Measurements from ENCODE around the gene RAB5IF.

RAB5IF gene

DNA sequence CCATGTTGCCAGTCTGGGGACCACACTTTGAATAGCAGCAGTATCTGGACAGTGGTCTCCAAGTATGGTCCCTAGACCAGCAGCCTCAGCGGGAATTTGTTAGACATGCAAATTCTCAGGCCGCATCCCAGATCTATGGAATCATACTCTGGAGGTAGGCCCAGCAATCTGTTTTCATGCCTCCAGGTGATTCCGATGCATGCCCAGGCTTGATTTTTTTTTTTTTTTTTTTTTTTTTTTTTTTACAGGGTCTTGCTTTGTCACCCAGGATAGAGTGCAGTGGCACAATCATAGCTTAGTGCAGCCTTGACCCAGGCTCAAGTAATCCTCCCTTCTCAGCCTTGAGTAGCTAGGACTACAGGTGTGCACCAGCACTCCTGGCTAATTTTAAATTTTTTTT, 41.1 kb downstream of the RAB5IF start:
- Mint-ChIP-seq H3K9me3 (no peaks in the 10 kb centered on the region), H3K36me3 (peaks cover 36% of the 10 kb centered on the region), H3K27me3 (no peaks in the 10 kb centered on the region), H3K4me1 (peaks cover 48% of the 10 kb centered on the region), H3K4me3 (peak overlapping the region; percentile 96), H3K27ac (peak overlapping the region; percentile 97)
- CTCF ChIA-PET, result interaction anchor here (0.9 to 2.0 kb wide), 4 partner anchors 9 to 37 kb away, joined by 3 to 21 read pairs (median 4); no protein-coding TSS in a partner anchor
- no peak for DNase-seq

DNA sequence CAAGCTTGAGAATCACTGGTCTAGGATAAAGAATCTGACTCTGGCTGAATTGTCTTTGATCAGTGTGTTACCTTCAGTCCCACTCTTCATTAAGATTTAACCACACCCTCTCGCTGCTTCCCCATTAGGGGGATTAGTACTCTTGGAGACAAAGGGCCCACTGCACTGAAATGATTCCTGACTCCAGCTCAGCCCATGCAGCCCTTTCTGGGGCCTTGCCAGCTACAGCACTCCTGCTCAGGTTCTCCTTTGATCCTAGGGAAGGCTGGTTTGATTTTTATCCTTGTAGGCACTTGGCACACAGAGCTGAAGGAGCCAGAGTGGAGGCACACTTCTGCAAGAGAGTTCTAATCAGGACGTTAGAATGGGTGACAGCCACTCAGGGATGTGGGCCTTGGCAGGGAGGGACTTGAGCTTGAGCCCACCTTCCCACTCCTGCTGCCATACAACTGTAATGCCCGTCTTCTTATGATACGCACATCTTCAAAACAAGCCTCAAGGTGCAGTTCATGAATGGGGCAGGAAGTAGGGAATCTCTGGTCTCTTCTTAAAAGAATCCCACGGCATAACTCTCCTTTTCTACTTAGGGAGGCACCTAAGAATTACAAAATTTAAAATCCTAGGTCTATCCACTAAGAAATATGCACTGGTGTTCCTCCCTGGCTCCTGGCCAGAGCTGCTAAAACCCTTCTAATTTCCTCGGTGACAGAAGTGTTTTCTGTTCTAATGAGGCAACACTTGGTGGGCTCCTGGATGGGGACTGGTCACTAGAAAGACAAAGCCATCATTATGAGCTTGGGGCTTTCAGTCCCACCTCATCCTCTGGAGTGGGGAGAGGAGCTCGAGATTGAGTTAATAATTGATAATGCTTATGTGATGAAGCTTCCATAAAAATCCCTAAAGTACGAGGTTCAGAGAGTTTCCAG, 41.9 kb downstream of the RAB5IF start:
- Mint-ChIP-seq H3K9me3 (no peaks in the 10 kb centered on the region), H3K27ac (peak overlapping the region; percentile 69), H3K36me3 (peaks cover 32% of the 10 kb centered on the region), H3K4me3 (peak overlapping the region; percentile 52), H3K4me1 (peaks cover 41% of the 10 kb centered on the region), H3K27me3 (no peaks in the 10 kb centered on the region)
- no peak for DNase-seq
- CTCF ChIA-PET, result interaction anchor here (0.7 kb wide), 1 partner anchor 12 kb away, joined by 3 read pairs; no protein-coding TSS in a partner anchor

DNA sequence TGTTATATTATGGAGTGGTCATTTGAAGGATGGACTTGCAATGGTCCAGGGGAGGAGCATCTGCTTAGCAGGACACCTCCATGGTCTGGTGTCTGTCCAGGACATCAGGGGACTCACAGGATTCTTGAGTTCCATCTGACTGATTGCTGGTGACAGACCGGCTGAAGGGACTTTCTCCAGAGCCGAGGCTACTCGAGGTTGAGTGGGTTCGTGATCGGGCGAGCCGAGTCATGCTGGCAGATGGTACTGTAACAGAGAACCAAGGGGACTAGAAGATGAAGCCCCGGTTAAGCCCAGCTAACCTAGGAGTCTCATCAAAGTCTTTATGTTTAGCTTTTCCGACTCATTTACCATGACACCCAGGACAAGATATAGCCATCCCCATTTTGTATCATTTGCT, 47.9 kb downstream of the RAB5IF start:
- Mint-ChIP-seq H3K36me3 (peaks cover 27% of the 10 kb centered on the region), H3K27ac (no peak overlapping the region), H3K4me1 (peaks cover 16% of the 10 kb centered on the region), H3K27me3 (no peaks in the 10 kb centered on the region), H3K9me3 (no peaks in the 10 kb centered on the region), H3K4me3 (no peak overlapping the region)
- CTCF ChIA-PET, result interaction anchor here (1.1 kb wide), 1 partner anchor 12 kb away, joined by 3 read pairs; no protein-coding TSS in a partner anchor
- DNase-seq, result no peak

DNA sequence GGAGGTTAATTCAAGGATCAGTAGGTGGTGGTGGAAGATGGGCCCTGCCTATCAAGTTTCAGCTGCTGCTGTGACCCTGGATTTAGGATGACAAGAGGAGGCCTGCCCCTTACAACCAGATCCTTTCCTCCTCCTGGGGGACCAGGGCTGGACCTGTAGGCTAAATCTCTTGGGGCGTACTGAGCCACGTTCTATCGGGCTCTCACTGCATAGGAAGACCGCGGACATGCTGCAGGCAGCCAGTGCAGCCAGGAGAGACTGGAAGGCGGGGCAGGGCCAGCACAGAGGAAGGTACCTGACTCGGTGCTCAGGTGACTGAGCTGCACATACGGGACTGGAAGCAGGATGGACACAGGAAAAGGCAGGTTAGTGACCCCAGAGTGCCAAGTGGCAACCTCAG, 48.9 kb downstream of the RAB5IF start:
- H3K4me3 Mint-ChIP-seq, result no peak overlapping the region
- no peaks in the 10 kb centered on the region for H3K9me3 Mint-ChIP-seq
- CTCF ChIA-PET, result interaction anchor here (1.2 kb wide), 1 partner anchor 8 kb away, joined by 4 read pairs; the partner anchor contains the start of gene SLA2
- H3K4me1 Mint-ChIP-seq, result peaks cover 24% of the 10 kb centered on the region
- H3K27ac Mint-ChIP-seq, result no peak overlapping the region
- DNase-seq, result no peak
- peaks cover 29% of the 10 kb centered on the region for H3K36me3 Mint-ChIP-seq
- H3K27me3 Mint-ChIP-seq, result no peaks in the 10 kb centered on the region

DNA sequence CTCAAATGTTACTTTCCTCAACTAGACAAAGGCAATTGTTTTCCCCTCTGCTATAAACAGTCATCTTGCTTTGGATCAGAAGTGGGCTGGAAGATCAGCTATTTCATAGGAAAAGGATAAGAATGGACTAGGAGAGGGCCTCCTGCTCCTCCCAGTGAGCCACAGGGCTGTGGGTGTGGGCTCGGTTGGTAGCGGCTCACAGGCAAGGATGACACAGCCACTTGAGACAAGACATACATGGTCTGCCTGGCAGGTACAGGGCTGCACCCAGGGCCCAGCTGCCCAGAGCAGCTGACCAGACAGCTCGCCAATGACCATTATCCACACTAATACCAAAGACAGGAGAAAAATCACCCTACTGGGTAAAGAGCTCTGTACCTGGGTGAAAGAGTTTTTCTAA, 49.4 kb downstream of the RAB5IF start:
- Mint-ChIP-seq H3K4me1 (peaks cover 24% of the 10 kb centered on the region), H3K36me3 (peaks cover 30% of the 10 kb centered on the region), H3K27ac (no peak overlapping the region), H3K9me3 (no peaks in the 10 kb centered on the region), H3K4me3 (no peak overlapping the region), H3K27me3 (no peaks in the 10 kb centered on the region)
- CTCF ChIA-PET, result interaction anchor here (1.2 kb wide), 1 partner anchor 9 kb away, joined by 4 read pairs; the partner anchor contains the start of gene SLA2
- no peak for DNase-seq

DNA sequence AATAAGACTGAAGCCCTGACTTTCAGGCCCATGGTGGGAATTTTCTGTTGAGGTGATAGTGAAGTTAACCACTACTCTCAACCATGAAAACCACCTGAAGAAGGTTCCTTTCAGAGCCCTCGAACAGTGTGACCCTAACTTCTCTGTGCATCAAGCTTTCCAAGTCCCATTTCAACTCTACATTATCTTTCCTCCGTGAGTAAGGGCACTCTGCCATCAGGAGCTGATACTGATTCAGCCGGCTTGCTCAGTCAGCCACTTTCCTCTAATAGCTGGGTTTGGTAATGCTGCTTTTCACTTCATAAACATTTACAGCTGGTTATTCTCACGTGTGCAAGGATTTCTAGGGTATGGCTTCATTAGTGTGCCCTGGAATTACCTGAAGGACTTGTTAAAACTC, 51.2 kb downstream of the RAB5IF start:
- no peak overlapping the region for H3K27ac Mint-ChIP-seq
- H3K27me3 Mint-ChIP-seq, result no peaks in the 10 kb centered on the region
- no peak for DNase-seq
- H3K9me3 Mint-ChIP-seq, result no peaks in the 10 kb centered on the region
- peaks cover 37% of the 10 kb centered on the region for H3K36me3 Mint-ChIP-seq
- CTCF ChIA-PET, result no interaction called here
- H3K4me3 Mint-ChIP-seq, result no peak overlapping the region
- peaks cover 31% of the 10 kb centered on the region for H3K4me1 Mint-ChIP-seq

DNA sequence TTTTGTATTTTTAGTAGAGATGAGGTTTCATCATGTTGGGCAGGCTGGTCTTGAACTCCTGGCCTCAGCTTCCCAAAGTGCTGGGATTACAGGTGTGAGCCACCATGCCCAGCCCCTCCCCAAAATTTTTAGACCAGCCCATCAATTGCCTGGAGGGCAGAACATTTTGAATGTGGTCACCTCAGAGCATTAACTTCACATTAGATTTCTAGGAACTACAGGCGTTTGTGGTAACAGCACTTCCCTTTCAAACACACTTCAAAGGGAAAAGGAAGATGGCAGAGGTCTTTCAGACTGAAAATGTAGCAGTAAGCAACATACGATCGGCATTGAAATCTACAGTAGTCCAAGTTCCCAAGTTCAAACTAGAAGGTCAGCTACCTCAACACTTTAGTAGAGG, 52.7 kb downstream of the RAB5IF start:
- peak; percentile 53 for DNase-seq
- Mint-ChIP-seq H3K4me1 (peaks cover 31% of the 10 kb centered on the region), H3K4me3 (peak overlapping the region; percentile 62), H3K27ac (peak overlapping the region; percentile 92), H3K36me3 (peaks cover 31% of the 10 kb centered on the region), H3K27me3 (no peaks in the 10 kb centered on the region), H3K9me3 (no peaks in the 10 kb centered on the region)
- CTCF ChIA-PET, result interaction anchor here (0.7 to 1.1 kb wide), 2 partner anchors 12 to 655 kb away, joined by 3 read pairs; partner anchors contain the start of gene SLA2
